Neural crest cell (in vitro differentiated cells): ENCODE measurements around the gene MACO1. TPM values are rescaled to one million over a fixed set of nuclear protein-coding genes. Genes with fewer than 3 reads are reported as not detected.

Experiments
- DNase-seq: peaks from one replicate; pipeline ENCODE4 v3.0.0; 2021; ENCODE audit warnings: low read depth, mixed read lengths, low spot score
- H3K27ac Mint-ChIP-seq: one replicate; pipeline ENCODE4 v1.8.0; 2021; ENCODE audit warnings: mild to moderate bottlenecking, mixed read lengths; ENCODE audit not compliant: unreplicated experiment
- H3K27me3 Mint-ChIP-seq: 2 replicates; pipeline ENCODE4 v1.8.0; 2021; ENCODE audit warnings: low read depth, mild to moderate bottlenecking, mixed read lengths
- H3K36me3 Mint-ChIP-seq: 2 replicates; pipeline ENCODE4 v1.8.0; 2021; ENCODE audit warnings: low read depth, mild to moderate bottlenecking, mixed read lengths
- H3K4me1 Mint-ChIP-seq: 2 replicates; pipeline ENCODE4 v1.8.0; 2021; ENCODE audit warnings: mixed read lengths
- H3K4me3 Mint-ChIP-seq: one replicate; pipeline ENCODE4 v1.8.0; 2021; ENCODE audit warnings: mild to moderate bottlenecking, mixed read lengths
- H3K9me3 Mint-ChIP-seq: 2 replicates; pipeline ENCODE4 v1.8.0; 2021; ENCODE audit warnings: mixed read lengths
- CTCF ChIP-seq: fragments of 200-600 bp; sonication (generic); conservative IDR thresholded peaks from 2 replicates; pipeline ENCODE4 v1.5.0; 2021; ENCODE audit warnings: antibody characterized with exemption, mild to moderate bottlenecking
- total RNA-seq: library from RNA; stranded (reverse); gene quantifications from 2 replicates; pipeline ENCODE4 v1.2.1, GENCODE V29; 2021

MACO1 gene
- total RNA-seq, 1 donor from 2014 or later, result 25.4 TPM

- Mint-ChIP-seq H3K4me1 (peaks cover 9% of the 10 kb centered on the region), H3K36me3 (no peaks in the 10 kb centered on the region), H3K9me3 (peaks cover 7% of the 10 kb centered on the region), H3K27ac (no peak overlapping the region), H3K4me3 (no peak overlapping the region), H3K27me3 (no peaks in the 10 kb centered on the region)
- TF ChIP-seq CTCF, result no peak
- DNase-seq, result no peak
Observed at GRCh38 chr1:25528881-25529517, 98.3 kb downstream of the MACO1 start.

GRCh38 chr1:25529518-25530185 lies 99.0 kb downstream of the MACO1 start:
- peaks cover 9% of the 10 kb centered on the region for H3K4me1 Mint-ChIP-seq
- no peak for TF ChIP-seq CTCF
- no peak for DNase-seq
- H3K4me3 Mint-ChIP-seq, result no peak overlapping the region
- H3K36me3 Mint-ChIP-seq, result no peaks in the 10 kb centered on the region
- H3K27me3 Mint-ChIP-seq, result no peaks in the 10 kb centered on the region
- H3K27ac Mint-ChIP-seq, result no peak overlapping the region
- peaks cover 7% of the 10 kb centered on the region for H3K9me3 Mint-ChIP-seq

- Mint-ChIP-seq H3K27ac (no peak overlapping the region), H3K9me3 (peaks cover 5% of the 10 kb centered on the region), H3K4me1 (peaks cover 9% of the 10 kb centered on the region), H3K4me3 (no peak overlapping the region), H3K27me3 (no peaks in the 10 kb centered on the region), H3K36me3 (no peaks in the 10 kb centered on the region)
- DNase-seq, result no peak
- no peak for TF ChIP-seq CTCF
Observed at GRCh38 chr1:25530186-25531081, 99.7 kb downstream of the MACO1 start.

GRCh38 chr1:25531082-25531461 lies 100.4 kb downstream of the MACO1 start:
- no peaks in the 10 kb centered on the region for H3K36me3 Mint-ChIP-seq

More at GRCh38 chr1:25531082-25531461, 100.4 kb downstream of the MACO1 start:
- no peak for DNase-seq
- no peak for TF ChIP-seq CTCF
- no peak overlapping the region for H3K4me3 Mint-ChIP-seq
- peak overlapping the region; percentile 19 for H3K27ac Mint-ChIP-seq
- H3K27me3 Mint-ChIP-seq, result no peaks in the 10 kb centered on the region
- peaks cover 3% of the 10 kb centered on the region for H3K9me3 Mint-ChIP-seq
- peaks cover 9% of the 10 kb centered on the region for H3K4me1 Mint-ChIP-seq
